Measurements from ENCODE around the gene ANKRD60. TPM values are rescaled to one million over a fixed set of nuclear protein-coding genes. Genes with fewer than 3 reads are reported as not detected.

ANKRD60 gene
- total RNA-seq, 2 experiments from 2014 or later, result not detected

DNA sequence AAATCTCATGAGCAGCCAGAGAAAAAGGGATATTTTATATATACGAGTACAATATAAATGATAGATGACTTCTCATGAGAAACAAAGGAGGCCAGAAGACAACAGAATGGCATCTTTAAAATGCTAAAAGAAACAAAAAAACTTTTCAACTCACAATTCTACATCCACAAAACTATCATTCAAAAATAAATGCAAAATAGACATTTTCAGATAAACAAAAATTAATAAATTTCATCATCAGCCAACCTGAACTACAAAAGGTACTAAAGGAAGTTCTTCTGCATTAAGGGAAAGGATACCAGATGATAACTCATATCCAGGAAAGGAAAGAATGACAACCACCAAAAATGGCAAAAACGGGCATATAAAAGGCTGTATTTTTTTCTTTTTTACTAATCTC lies 27.9 kb upstream of the ANKRD60 start:
- Mint-ChIP-seq H3K4me3 (no peak overlapping the region), H3K4me1 (peaks cover 11% of the 10 kb centered on the region), H3K36me3 (ENCODE audit: low read depth) (peaks cover 25% of the 10 kb centered on the region), H3K27me3 (no peaks in the 10 kb centered on the region), H3K9me3 (no peaks in the 10 kb centered on the region), H3K27ac (no peak overlapping the region)
- CTCF ChIA-PET, result no interaction called here
- DNase-seq, result no peak
- POLR2A ChIA-PET, result no interaction called here

DNA sequence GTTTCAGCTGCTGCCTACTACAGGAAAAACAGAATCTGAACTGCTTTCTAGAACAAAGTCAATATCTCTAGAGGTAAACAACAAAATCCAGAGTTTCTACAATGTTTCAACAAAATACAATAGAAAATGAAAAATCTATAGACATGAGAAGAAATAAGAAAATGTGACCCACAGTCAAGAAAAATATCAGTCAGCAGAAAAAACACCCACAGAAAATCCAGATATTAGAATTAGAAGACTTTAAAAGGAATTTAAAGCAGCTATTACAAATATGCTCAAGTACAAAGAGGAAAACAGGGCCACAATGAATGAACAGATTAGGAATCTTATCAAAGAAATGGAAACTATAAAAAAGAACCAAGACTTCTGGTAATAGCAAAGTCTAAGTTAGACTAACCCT lies 26.4 kb upstream of the ANKRD60 start:
- ChIA-PET CTCF (interaction anchor here (0.8 to 1.4 kb wide), 2 partner anchors 18 to 27 kb away, joined by 3 read pairs; no protein-coding TSS in a partner anchor), POLR2A (no interaction called here)
- no peak for DNase-seq
- Mint-ChIP-seq H3K27ac (no peak overlapping the region), H3K36me3 (ENCODE audit: low read depth) (peaks cover 28% of the 10 kb centered on the region), H3K4me3 (no peak overlapping the region), H3K9me3 (no peaks in the 10 kb centered on the region), H3K4me1 (peaks cover 11% of the 10 kb centered on the region), H3K27me3 (no peaks in the 10 kb centered on the region)

DNA sequence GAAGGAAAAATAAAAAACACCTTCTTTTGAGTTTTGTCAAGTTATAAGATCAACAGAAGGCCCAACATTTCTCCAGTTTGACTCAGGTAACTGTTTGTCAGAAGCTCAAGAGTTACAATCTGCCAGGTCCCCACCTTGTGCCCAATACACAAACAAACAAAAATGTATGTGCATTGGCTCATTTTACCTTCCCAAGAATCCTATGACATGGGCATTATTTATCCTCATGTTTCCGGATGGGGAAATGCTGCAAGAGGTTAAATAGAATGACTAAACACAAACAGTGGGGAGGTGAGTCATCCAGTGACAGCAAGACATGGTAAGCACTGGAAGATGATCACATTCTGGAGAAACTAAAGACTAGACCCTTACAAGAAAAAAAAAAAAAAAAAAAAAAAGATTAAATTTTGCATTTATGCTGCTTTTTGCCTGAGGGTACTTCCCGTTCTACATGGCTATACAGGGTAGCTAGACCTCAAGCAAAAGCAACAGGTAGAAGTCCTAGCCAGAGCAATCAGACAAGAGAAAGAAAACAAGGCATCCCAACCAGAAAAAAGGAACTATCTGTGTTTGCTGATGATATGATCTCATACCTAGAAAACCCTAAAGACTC lies 23.6 kb upstream of the ANKRD60 start:
- CTCF ChIA-PET, result no interaction called here
- POLR2A ChIA-PET, result no interaction called here
- Mint-ChIP-seq H3K4me3 (no peak overlapping the region), H3K36me3 (ENCODE audit: low read depth) (peaks cover 29% of the 10 kb centered on the region), H3K4me1 (peaks cover 11% of the 10 kb centered on the region), H3K27ac (no peak overlapping the region), H3K9me3 (no peaks in the 10 kb centered on the region), H3K27me3 (no peaks in the 10 kb centered on the region)
- no peak for DNase-seq

DNA sequence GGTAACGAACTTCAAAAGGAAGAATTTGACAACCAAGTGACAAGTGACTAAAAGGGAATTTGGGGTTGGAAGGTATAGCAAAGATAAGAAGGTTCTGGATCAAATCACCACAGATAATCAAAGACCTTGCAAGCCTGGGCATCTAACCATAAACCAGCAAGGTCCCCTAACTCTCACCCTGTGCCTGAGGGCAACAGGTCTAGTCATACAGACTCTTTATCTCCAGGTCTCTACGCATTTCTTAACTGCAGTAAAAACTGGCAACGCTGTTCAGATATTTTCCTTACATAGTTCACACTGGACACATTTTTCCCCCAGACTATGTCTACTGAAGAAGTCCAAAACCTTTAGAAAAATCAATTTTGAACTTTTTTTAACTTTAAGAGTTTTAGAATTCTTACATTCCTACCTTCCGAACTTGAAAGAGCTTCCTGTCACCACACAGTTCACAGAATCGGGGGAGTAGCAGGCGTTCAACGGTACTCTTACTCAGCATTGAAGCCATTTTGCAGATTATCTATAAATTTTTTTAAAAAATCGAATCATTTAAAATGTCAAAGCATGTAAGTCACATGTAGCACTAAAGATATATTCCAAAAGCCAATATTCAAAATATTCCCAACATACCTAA lies 23.0 kb upstream of the ANKRD60 start:
- no peaks in the 10 kb centered on the region for H3K27me3 Mint-ChIP-seq
- ChIA-PET CTCF (no interaction called here), POLR2A (no interaction called here)

DNA sequence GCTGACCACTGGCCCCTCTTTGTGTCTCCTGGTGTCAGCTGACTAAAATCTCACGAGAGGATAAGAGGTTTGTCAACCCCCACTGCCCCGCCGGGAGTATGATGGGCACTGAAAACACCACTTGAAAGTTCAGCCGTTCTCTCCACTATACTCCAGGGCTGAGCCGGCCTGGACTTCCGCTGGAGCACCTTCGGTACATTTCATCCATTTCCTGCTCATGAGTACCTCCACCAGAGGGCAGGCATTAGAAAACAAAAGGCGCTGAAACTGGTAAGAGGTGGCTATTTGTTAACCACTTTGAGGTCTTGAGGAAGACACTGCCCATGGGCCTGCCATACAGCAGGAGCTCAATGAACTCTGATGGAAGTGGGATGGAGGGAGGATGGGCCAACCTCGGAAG lies 17.9 kb upstream of the ANKRD60 start:
- CTCF ChIA-PET, result interaction anchor here (1.1 to 2.7 kb wide), 3 partner anchors 9 to 202 kb away, joined by 4 to 10 read pairs (median 4); no protein-coding TSS in a partner anchor
- POLR2A ChIA-PET, result interaction anchor here (1.4 to 1.5 kb wide), 2 partner anchors 9 to 64 kb away, joined by 3 to 4 read pairs; no protein-coding TSS in a partner anchor
- no peaks in the 10 kb centered on the region for H3K9me3 Mint-ChIP-seq
- H3K27me3 Mint-ChIP-seq, result no peaks in the 10 kb centered on the region
- H3K4me3 Mint-ChIP-seq, result no peak overlapping the region
- DNase-seq, result no peak
- H3K27ac Mint-ChIP-seq, result no peak overlapping the region
- H3K4me1 Mint-ChIP-seq, result no peaks in the 10 kb centered on the region
- H3K36me3 Mint-ChIP-seq (ENCODE audit: low read depth), result peaks cover 43% of the 10 kb centered on the region

More for the DNA sequence above, 23.0 kb upstream of the ANKRD60 start:
- no peak for DNase-seq
- Mint-ChIP-seq H3K36me3 (ENCODE audit: low read depth) (peaks cover 31% of the 10 kb centered on the region), H3K4me3 (no peak overlapping the region), H3K4me1 (peaks cover 7% of the 10 kb centered on the region), H3K9me3 (no peaks in the 10 kb centered on the region), H3K27ac (no peak overlapping the region)

DNA sequence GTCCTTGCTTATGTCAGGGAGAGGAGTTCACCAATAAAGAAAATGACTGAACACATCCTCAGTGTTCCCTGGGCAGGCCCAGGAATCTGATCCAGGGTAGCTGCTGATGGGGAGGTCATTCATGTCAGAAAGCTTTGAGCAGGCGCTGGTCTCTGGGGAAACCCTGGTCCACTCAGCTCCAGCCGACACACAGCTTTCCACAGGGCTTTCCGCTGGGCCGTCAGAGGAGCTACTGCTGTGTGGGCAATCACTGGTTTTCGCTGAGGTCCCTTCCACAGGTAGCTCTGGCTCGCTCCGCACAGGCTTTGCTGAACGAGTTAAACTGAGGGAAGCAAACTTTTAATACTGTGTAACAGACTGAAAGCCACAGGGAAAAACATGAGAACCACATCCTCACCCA lies 17.5 kb upstream of the ANKRD60 start:
- Mint-ChIP-seq H3K9me3 (no peaks in the 10 kb centered on the region), H3K27me3 (no peaks in the 10 kb centered on the region), H3K36me3 (ENCODE audit: low read depth) (peaks cover 43% of the 10 kb centered on the region), H3K4me1 (no peaks in the 10 kb centered on the region), H3K27ac (no peak overlapping the region), H3K4me3 (no peak overlapping the region)
- ChIA-PET CTCF (interaction anchor here (1.1 to 2.7 kb wide), 3 partner anchors 8 to 202 kb away, joined by 4 to 10 read pairs (median 4); no protein-coding TSS in a partner anchor), POLR2A (interaction anchor here (1.4 to 1.5 kb wide), 3 partner anchors 9 to 143 kb away, joined by 3 to 6 read pairs (median 4); partner anchors contain the start of gene VAPB)
- no peak for DNase-seq

DNA sequence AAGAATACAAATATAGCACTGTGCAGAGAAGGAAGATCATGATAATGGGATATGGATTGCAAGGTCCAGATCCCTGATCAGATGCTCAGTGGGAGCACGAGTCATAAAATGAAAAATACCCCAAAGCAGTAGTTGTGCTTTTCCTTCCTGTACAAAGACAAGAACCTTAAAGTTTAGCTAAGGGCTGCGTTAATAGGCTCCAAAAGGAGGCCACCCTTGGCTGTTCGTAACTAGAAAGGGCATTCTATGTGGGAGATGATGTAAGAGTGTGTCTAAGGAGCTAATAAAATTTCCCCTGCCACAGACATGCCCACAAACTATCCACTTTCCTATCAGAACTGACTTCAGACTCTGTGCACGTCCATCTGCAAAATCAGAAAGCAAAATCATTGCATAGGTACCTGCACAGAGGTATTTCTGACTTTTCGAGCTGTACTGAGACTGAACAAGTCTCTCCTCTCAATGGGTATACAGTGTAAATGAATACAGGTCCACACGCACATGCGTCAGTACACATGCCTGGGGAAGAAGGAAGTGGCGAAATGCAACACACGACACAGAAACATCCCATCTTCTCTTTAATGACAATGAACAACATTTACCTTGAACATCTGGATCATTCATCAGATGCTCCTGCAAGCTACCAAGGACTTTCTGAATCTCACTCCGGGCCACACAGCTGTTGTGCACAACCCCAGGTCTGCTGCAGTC lies 16.9 kb upstream of the ANKRD60 start:
- Mint-ChIP-seq H3K9me3 (no peaks in the 10 kb centered on the region), H3K27ac (no peak overlapping the region)

DNA sequence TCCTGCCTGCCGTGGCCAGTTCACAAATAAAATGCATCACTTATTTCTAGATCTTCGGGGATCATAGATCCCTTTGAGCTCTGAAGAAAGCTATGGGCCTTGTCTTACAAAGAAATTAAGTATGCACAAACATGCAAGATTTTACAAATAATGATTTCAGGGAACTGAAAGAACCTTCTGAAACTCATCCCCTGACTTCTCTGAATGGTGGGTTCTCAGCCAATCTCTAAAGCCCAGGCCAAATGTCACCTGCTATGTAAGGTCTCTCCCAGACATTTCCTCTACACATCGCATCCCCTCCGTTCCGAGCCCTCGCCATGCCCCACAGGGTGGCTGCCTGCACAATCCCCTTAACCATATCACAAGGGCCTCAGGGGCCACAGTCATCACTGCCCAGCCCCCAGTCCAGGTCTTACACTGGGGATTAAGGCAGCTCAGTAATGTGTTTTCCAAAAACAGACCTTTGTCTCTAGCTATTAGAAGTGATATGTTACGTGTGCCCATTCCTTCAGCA lies 16.1 kb upstream of the ANKRD60 start:
- ChIA-PET CTCF (interaction anchor here (1.1 to 2.7 kb wide), 2 partner anchors 104 to 203 kb away, joined by 3 to 10 read pairs; no protein-coding TSS in a partner anchor), POLR2A (interaction anchor here (1.5 kb wide), 1 partner anchor 144 kb away, joined by 6 read pairs; the partner anchor contains the start of gene VAPB)
- Mint-ChIP-seq H3K27ac (no peak overlapping the region), H3K4me3 (no peak overlapping the region), H3K36me3 (ENCODE audit: low read depth) (peaks cover 35% of the 10 kb centered on the region), H3K4me1 (no peaks in the 10 kb centered on the region), H3K27me3 (no peaks in the 10 kb centered on the region), H3K9me3 (no peaks in the 10 kb centered on the region)
- DNase-seq, result no peak

More for the DNA sequence above, 16.9 kb upstream of the ANKRD60 start:
- no peaks in the 10 kb centered on the region for H3K4me1 Mint-ChIP-seq
- H3K36me3 Mint-ChIP-seq (ENCODE audit: low read depth), result peaks cover 41% of the 10 kb centered on the region
- no peak overlapping the region for H3K4me3 Mint-ChIP-seq
- CTCF ChIA-PET, result interaction anchor here (1.1 to 2.7 kb wide), 3 partner anchors 8 to 203 kb away, joined by 3 to 10 read pairs (median 4); no protein-coding TSS in a partner anchor
- no peak for DNase-seq
- POLR2A ChIA-PET, result interaction anchor here (1.4 to 1.5 kb wide), 2 partner anchors 65 to 144 kb away, joined by 3 to 6 read pairs; partner anchors contain the start of gene VAPB
- no peaks in the 10 kb centered on the region for H3K27me3 Mint-ChIP-seq

DNA sequence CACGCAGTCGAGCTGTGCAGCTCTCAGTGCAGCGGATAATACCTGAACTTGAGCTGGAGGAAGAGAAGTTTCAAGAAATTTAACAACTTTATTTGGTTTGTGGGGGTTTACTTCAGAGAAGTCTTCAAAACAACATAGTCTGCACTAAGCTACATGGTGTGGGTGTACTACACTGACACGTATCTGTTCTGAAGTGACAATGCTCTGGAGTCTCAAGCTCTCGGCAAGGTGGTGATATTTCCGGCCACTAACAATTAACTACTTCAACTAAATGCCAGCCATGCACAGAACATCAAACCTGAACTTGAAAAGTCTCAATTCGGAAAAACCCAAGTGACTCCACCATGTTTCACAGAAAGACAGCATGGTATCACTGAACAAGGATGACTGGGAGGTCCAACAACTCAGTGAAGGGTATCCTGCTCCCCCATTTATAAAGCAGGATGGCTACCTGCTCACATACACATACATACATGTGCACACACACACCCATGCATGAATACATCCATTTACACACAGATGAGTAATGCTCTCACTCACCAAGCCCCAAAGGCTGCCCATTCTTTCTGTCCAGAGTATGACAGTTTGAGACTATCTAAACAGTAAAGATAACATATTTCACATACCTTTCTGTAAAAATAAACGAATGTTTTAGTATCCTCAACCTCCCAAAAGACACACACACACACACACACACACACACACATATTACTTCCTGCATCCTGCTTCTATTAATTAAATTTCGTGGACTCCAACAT lies 15.4 kb upstream of the ANKRD60 start:
- DNase-seq, result no peak
- no peaks in the 10 kb centered on the region for H3K27me3 Mint-ChIP-seq
- H3K4me1 Mint-ChIP-seq, result no peaks in the 10 kb centered on the region
- CTCF ChIA-PET, result interaction anchor here (1.1 to 2.7 kb wide), 2 partner anchors 105 to 204 kb away, joined by 3 to 10 read pairs; no protein-coding TSS in a partner anchor
- H3K4me3 Mint-ChIP-seq, result no peak overlapping the region
- POLR2A ChIA-PET, result interaction anchor here (1.1 kb wide), 1 partner anchor 116 kb away, joined by 4 read pairs; no protein-coding TSS in a partner anchor
- H3K36me3 Mint-ChIP-seq (ENCODE audit: low read depth), result peaks cover 35% of the 10 kb centered on the region
- H3K9me3 Mint-ChIP-seq, result no peaks in the 10 kb centered on the region
- no peak overlapping the region for H3K27ac Mint-ChIP-seq

DNA sequence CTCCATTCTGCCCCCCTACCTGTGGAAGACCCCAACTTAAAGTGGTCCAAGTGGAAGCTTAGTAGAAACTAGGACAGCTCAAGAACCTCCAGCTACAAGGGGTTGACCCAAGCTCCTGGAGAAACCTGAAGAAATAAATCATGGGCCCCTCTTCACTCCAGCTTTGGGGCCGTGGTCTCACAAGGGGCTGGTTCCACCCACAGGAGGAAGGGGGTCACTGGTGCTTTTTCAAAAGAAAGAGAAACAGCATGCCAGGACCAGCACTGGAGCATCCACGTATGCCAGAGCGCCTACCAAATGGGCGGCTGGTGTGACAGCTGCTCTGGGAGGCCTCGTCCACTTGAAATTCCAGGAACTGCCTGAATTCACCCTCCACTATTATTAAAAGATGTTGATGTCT lies 14.4 kb upstream of the ANKRD60 start:
- no peaks in the 10 kb centered on the region for H3K9me3 Mint-ChIP-seq
- H3K27me3 Mint-ChIP-seq, result no peaks in the 10 kb centered on the region
- peaks cover 4% of the 10 kb centered on the region for H3K4me1 Mint-ChIP-seq
- POLR2A ChIA-PET, result interaction anchor here (1.1 kb wide), 1 partner anchor 117 kb away, joined by 4 read pairs; no protein-coding TSS in a partner anchor
- no peak overlapping the region for H3K27ac Mint-ChIP-seq
- H3K4me3 Mint-ChIP-seq, result no peak overlapping the region
- CTCF ChIA-PET, result no interaction called here
- DNase-seq, result no peak
- peaks cover 33% of the 10 kb centered on the region for H3K36me3 Mint-ChIP-seq (ENCODE audit: low read depth)

DNA sequence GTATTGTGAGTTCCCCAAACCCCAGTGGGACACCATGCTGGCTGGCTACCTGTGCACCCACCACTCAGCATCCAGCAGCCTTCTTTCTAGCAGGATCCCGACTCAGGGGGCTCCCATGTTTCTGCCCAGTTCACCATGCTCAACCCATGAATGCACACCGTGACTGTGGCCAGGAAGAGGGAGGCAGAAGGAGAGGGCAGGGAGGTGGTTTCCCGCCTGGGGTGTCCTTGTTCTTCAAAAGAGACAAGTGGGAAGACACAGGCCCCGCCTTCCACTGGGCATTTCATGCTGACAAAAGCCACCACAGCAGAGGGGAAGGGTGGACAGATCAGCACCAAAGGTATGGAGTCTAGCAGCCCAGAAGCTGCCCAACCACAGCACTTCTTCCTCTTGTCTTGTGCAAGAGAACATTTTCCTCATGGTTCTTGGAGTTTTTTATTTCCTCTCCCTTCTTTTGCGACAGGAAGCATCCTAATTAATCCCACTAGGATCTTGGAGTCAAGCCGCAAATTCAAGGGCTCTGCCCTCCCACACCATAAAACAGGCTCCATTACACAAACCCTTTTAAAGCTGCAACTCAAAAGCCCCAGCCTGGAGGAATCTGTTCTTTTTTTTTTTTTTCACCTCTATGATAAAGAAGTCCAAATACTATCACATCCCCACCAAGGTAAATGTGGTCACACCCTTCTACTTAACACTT lies 13.5 kb upstream of the ANKRD60 start:
- no peak overlapping the region for H3K4me3 Mint-ChIP-seq
- ChIA-PET CTCF (no interaction called here), POLR2A (no interaction called here)
- DNase-seq, result no peak
- H3K27me3 Mint-ChIP-seq, result no peaks in the 10 kb centered on the region
- H3K4me1 Mint-ChIP-seq, result peaks cover 13% of the 10 kb centered on the region
- no peaks in the 10 kb centered on the region for H3K9me3 Mint-ChIP-seq
- peaks cover 28% of the 10 kb centered on the region for H3K36me3 Mint-ChIP-seq (ENCODE audit: low read depth)
- H3K27ac Mint-ChIP-seq, result no peak overlapping the region

DNA sequence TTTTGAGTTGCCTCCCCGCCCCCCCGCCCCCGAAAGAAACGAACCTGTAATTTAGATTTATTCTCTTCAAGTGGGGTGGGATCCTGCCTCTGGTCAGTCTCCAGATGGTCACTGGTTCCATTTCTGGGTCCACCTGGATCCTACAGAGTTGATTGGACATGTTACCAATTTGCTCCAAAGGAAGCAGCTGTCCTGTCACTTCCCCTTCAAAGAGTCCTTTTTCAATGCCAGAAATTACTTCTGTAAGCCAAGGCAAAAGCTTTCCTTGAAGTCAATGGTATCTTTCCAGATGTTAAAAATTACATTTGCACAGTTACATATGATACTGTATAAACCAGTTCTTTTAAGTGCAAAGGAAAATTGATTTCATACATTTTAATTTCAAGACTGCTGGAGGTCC lies 12.0 kb upstream of the ANKRD60 start:
- Mint-ChIP-seq H3K4me1 (peaks cover 23% of the 10 kb centered on the region), H3K4me3 (no peak overlapping the region), H3K9me3 (no peaks in the 10 kb centered on the region), H3K27ac (no peak overlapping the region), H3K27me3 (peaks cover 1% of the 10 kb centered on the region), H3K36me3 (ENCODE audit: low read depth) (peaks cover 17% of the 10 kb centered on the region)
- CTCF ChIA-PET, result no interaction called here
- DNase-seq, result no peak
- POLR2A ChIA-PET, result no interaction called here

All from activated CD4-positive, alpha-beta memory T cell treated with anti-CD3 and anti-CD28 coated beads, Interleukin-2, amount 10 ng/mL, durations not matched to agents 7 days and 5 days (primary cell).